Parathyroid adenoma (tissue), 2 donors: ENCODE measurements around the gene AMPD3.

ENCODE experiments used
- H2AFZ ChIP-seq: fragments of 300-600 bp; sonication (generic); one replicate; pipeline ENCODE4 v1.7.0; 2017; ENCODE audit warnings: antibody characterized with exemption, mild to moderate bottlenecking
- H3K27ac ChIP-seq: fragments of 300-600 bp; sonication (generic); one replicate; pipeline ENCODE4 v1.7.0; 2017
- H3K27me3 ChIP-seq: fragments of 300-600 bp; sonication (generic); one replicate; pipeline ENCODE4 v1.7.0; 2017; ENCODE audit warnings: low read length; ENCODE audit not compliant: control insufficient read depth, insufficient read depth
- H3K36me3 ChIP-seq: fragments of 300-600 bp; sonication (generic); one replicate; pipeline ENCODE4 v1.7.0; 2017; ENCODE audit warnings: low read length; ENCODE audit not compliant: control insufficient read depth, insufficient read depth
- H3K4me1 ChIP-seq: fragments of 300-600 bp; sonication (generic); one replicate; pipeline ENCODE4 v1.7.0; 2017; ENCODE audit warnings: control low read depth
- H3K4me2 ChIP-seq: fragments of 300-600 bp; sonication (generic); one replicate; pipeline ENCODE4 v1.7.0; 2017; ENCODE audit warnings: low read length
- H3K4me3 ChIP-seq: fragments of 300-600 bp; sonication (generic); one replicate; pipeline ENCODE4 v1.7.0; 2017; ENCODE audit warnings: low read depth, low read length
- H3K79me2 ChIP-seq: fragments of 300-600 bp; sonication (generic); one replicate; pipeline ENCODE4 v1.7.0; 2017; ENCODE audit warnings: control low read depth
- H3K9ac ChIP-seq: fragments of 300-600 bp; sonication (generic); one replicate; pipeline ENCODE4 v1.7.0; 2017; ENCODE audit warnings: mild to moderate bottlenecking
- H3K9me3 ChIP-seq: fragments of 300-600 bp; sonication (generic); one replicate; pipeline ENCODE4 v1.7.0; 2017; ENCODE audit warnings: low read length; ENCODE audit not compliant: control insufficient read depth
- TF ChIP-seq, protein P1 (sequence below): fragments of 300-600 bp; sonication (generic); IDR thresholded peaks from one replicate; pipeline ENCODE4 v1.7.0; 2017; ENCODE audit warnings: antibody characterized with exemption, mild to moderate bottlenecking
- donor health status: primary hyperparathyroidism.

Gene AMPD3

DNA sequence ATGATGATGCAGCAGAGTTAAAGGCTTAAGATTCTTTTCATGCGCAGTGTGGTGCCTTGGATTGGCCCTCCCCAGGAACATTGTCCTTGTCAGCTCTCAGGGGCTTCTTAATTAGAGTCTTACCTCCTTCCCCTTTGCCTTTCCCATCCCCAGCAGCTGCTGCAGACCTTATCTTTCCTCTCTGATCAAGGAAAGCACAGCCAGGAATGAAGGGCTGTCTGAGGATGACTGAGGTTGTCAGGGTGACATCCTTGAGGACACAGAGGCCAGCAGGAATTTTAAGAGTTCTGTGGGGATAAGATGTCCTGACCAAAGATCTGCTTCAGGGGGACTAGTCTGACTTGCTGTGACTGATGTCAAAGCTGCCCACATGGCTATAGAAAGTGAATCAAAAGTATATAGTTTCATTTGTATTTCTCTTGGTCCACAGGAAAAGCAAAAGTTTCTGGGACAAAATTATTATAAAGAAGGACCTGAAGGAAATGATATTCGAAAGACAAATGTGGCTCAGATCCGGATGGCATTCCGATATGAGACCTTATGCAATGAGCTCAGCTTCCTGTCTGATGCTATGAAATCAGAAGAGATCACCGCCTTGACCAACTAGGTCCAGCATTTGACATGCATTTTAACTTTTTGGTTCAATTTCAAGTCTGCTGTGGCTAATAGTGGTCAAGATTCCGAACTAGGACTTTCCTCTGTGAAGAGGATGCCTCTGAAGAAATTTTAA is 50.4 kb downstream of the AMPD3 start:
- H3K4me2 ChIP-seq: no peak overlapping the region
- H3K27me3 ChIP-seq: no peaks in the 10 kb centered on the region

DNA sequence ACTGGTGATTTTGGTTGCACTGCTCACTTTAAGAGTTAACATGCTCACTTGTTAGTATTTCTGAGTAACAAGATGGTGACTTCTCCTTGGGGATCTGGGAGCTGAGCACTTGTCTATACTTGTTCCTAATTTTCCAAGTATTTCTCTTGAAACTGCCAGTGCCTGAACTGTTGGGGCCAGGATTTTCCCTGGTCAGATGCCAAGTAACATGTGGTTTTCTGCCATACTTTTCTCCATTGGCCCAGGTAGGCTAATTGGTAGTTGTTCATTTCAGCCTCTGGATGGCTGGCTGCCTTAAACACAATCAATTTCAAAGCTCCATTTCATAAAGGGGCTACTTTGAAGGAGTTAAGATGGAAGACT is 50.9 kb downstream of the AMPD3 start:
- TF ChIP-seq, protein P1, sequence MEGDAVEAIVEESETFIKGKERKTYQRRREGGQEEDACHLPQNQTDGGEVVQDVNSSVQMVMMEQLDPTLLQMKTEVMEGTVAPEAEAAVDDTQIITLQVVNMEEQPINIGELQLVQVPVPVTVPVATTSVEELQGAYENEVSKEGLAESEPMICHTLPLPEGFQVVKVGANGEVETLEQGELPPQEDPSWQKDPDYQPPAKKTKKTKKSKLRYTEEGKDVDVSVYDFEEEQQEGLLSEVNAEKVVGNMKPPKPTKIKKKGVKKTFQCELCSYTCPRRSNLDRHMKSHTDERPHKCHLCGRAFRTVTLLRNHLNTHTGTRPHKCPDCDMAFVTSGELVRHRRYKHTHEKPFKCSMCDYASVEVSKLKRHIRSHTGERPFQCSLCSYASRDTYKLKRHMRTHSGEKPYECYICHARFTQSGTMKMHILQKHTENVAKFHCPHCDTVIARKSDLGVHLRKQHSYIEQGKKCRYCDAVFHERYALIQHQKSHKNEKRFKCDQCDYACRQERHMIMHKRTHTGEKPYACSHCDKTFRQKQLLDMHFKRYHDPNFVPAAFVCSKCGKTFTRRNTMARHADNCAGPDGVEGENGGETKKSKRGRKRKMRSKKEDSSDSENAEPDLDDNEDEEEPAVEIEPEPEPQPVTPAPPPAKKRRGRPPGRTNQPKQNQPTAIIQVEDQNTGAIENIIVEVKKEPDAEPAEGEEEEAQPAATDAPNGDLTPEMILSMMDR: no peak
- no peak overlapping the region for H2AFZ ChIP-seq
- no peaks in the 10 kb centered on the region for H3K27me3 ChIP-seq
- no peak overlapping the region for H3K4me3 ChIP-seq
- no peaks in the 10 kb centered on the region for H3K79me2 ChIP-seq
- no peak overlapping the region for H3K9ac ChIP-seq
- no peaks in the 10 kb centered on the region for H3K4me1 ChIP-seq
- H3K4me2 ChIP-seq: no peak overlapping the region
- H3K36me3 ChIP-seq: no peaks in the 10 kb centered on the region
- H3K27ac ChIP-seq: no peak overlapping the region
- no peaks in the 10 kb centered on the region for H3K9me3 ChIP-seq

More for the DNA sequence above, 50.4 kb downstream of the AMPD3 start:
- Histone ChIP-seq H3K79me2 (no peaks in the 10 kb centered on the region), H3K27ac (no peak overlapping the region), H3K9me3 (no peaks in the 10 kb centered on the region), H3K4me3 (no peak overlapping the region), H2AFZ (no peak overlapping the region), H3K36me3 (no peaks in the 10 kb centered on the region), H3K9ac (no peak overlapping the region), H3K4me1 (no peaks in the 10 kb centered on the region)
- TF ChIP-seq, protein P1: no peak

DNA sequence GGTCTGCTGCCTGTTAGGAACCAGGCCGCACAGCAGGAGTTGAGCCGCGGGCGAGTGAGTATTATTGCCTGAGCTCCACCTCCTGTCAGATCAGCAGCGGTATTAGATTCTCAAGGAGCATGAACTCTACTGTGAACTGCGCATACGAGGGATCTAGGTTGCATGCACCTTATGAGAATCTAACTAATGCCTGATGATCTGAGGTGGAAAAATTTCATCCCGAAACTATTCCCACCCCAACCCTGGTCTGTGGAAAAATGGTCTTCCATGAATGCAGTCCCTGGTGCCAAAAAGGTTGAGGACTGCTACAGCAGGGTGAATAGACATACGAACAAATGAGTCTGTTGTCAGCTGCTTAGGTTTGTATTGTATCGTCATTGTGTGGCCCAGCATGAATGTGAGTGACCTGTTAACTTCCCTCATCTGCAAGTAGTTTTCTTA is 56.1 kb downstream of the AMPD3 start:
- Histone ChIP-seq H3K27ac (no peak overlapping the region), H3K9ac (no peak overlapping the region), H2AFZ (no peak overlapping the region), H3K27me3 (no peaks in the 10 kb centered on the region), H3K36me3 (no peaks in the 10 kb centered on the region), H3K4me2 (no peak overlapping the region), H3K4me1 (no peaks in the 10 kb centered on the region), H3K9me3 (no peaks in the 10 kb centered on the region), H3K79me2 (no peaks in the 10 kb centered on the region), H3K4me3 (no peak overlapping the region)
- TF ChIP-seq, protein P1: no peak

DNA sequence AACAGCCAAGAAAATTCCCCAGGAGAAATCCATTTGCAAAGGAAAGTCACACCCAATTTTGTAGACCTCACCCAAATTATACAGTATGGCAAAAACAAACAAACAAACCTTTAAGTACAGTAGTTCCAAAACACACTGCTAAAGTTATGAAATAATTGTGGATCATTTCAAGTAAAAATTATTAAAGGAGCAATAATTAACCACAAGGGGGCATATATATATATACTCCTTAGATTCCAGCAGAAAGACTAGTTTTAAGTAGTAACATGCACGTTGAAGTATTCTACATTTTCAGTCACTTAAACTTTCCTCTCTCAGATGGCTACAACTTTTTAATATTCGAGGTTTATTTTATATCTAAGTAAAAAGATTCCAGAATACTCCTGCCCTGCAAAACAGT is 59.1 kb downstream of the AMPD3 start:
- Histone ChIP-seq H3K27me3 (no peaks in the 10 kb centered on the region), H3K27ac (no peak overlapping the region), H3K9me3 (no peaks in the 10 kb centered on the region), H2AFZ (no peak overlapping the region), H3K4me3 (no peak overlapping the region), H3K4me2 (no peak overlapping the region), H3K9ac (no peak overlapping the region), H3K79me2 (no peaks in the 10 kb centered on the region), H3K36me3 (no peaks in the 10 kb centered on the region), H3K4me1 (no peaks in the 10 kb centered on the region)
- TF ChIP-seq, protein P1: peak; percentile 34

DNA sequence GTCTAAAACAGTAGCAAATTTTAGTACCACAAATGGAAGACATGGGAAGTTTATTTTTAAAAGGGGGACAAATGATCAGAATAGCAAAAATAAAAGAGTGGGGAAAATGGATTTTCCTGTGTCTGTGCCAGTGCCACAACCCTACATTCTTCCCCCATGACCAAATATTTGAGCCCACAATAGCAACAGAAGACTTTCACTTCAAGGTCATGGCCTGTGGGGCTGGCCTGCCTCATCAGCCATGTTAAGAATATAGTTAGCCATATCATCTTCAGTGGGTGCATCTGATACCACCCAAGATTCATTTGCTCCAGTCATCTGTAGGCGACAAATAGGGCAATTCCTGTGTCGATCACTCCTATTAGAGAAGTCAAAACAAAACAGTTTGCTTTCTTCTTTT is 59.6 kb downstream of the AMPD3 start:
- no peak overlapping the region for H3K4me3 ChIP-seq
- no peak overlapping the region for H3K4me2 ChIP-seq
- no peak overlapping the region for H3K27ac ChIP-seq
- no peaks in the 10 kb centered on the region for H3K9me3 ChIP-seq
- no peaks in the 10 kb centered on the region for H3K27me3 ChIP-seq
- TF ChIP-seq, protein P1: no peak
- H2AFZ ChIP-seq: no peak overlapping the region
- no peaks in the 10 kb centered on the region for H3K79me2 ChIP-seq
- H3K9ac ChIP-seq: no peak overlapping the region
- no peaks in the 10 kb centered on the region for H3K4me1 ChIP-seq
- H3K36me3 ChIP-seq: no peaks in the 10 kb centered on the region
